ENCODE results near the gene PSMD9.

Gene PSMD9

DNA sequence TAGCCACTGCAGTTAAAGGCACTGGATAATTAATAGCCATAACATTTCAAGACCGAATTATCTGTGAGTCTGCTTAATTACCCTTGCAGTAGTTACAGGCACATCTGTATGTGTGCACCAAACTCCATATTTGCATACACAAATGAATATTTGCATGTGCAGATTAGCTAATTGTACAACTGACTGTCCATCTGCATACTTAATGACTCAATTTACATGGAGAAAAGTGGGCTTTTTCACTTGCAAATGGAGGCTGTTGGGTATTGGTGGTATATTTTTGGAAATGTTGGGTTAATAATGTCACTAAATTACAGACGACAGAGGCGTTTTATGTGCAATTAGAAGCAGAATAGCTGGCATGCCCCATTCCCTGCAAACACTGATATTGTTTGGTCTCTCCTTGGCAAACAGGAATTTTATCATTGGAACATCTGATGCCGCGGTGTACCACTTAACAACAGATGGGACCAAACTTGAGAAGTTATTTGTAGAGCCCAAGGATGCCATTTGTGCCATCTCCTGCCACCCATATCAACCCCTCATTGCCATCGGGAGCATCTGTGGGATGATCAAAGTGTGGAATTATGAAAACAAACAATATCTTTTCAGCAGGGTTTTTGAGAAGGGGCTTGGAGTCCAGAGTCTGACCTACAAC lies 69.4 kb downstream of the PSMD9 start:
- no peak for DNase-seq

DNA sequence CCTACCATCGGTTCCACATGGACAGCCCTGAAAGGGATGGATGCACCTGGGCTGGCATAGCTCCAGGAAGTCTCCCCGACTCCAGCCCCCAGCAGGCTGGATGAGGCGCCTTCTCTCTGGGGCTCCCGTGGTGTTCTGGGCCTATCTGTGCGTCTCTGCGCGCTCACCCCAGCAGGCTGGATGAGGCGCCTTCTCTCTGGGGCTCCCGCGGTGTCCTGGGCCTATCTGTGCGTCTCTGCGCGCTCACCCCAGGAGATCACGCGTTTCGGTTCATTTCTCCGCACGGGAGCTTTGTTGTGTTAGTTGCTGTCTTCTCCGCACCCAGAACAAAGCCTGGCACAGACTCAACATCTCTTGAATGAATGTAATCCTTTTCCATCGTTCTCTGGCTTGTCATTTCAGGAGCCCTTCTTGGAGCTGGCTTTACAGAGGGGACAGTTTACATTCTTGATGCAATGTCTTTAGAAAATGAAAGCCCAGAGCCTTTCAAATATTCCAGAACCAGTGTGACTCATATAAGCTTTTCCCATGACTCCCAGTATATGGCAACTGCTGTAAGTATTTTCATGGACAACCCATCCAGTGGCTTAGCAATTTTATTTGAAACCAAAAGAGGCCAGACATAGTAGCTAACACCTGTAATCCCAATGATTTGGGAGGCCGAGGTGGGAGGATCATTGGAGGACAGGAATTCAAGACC lies 70.1 kb downstream of the PSMD9 start:
- DNase-seq, result no peak

DNA sequence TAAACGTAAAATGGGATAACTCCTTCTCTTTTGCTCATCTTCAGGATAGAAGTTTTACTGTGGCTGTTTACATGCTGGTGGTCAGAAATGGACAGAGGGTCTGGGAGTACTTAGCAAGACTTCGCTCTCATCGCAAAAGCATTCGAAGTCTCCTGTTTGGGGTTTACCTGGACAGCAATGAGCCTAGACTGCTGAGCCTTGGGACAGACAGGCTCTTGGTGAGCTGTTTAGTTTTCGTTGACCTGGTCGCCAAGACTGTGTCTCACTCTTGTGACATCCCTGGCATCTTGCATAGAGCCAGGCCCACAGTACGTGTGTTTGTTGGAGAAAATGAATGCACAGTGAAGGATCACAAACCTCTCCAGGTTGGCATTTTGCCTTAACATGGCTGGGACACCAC lies 72.0 kb downstream of the PSMD9 start:
- no peak for DNase-seq

DNA sequence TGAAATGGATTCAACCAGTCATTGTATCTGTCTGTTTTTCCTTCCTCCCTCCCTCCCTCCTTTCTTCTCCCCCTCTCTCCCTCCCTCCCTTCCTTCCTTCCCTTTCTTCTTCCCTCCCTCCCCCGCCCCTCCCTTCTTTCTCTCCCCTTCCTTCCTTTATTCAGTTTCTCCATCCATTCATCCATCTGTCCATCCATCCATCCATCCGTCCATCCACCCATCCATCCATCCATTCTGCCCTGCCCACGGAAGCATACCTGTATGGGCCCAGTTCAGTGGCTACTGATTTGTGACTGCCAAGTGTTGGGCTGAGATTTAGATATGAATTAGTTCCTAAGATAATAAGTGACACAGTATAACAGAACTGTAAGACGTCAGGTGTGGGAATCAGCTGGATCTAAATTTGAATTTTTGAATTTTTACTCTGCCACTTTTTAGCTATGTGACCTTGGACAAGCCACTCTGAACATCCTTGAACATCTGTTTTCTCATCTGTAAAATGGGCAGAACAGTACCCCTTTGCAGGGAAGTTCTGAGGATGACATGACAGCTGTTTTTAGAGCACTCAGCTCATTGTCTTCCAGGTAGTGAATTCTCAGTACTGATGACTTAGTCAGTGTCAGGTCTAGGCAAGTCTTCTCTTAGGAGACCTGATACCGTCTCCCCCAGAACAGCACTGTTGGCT lies 72.7 kb downstream of the PSMD9 start:
- no peak for DNase-seq

DNA sequence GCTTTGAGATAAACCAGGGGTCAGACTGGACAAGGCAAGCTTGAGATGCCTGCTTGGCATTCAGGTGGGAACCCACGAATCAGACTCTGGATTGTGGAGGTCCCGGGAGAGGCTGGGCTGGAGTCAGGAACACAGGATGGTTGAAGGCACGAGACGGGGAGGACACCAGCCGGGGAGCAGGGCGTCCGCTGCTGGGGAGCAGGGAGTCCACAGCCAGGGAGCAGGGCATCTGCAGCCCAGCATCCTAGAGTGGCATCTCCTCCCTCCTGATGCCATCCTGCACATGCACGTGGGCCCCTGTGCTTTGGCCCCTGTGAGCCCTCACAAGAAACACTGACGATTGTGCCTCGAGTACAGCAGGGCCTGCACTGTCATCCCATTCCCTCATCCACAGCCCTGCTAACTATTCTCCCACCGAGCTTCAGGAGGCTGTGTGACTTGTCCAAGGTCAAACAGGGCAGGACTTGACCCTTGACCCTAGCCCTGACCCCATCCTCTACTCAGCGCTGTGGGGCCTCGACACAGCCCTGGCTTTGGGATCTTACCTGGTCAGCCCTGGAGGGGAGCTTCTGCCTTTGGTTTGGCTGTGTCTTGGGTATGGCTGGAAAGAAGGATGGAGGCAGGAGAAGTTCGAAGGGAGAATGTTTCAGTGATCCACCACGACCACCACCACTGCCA lies 74.9 kb downstream of the PSMD9 start:
- DNase-seq, result no peak

DNA sequence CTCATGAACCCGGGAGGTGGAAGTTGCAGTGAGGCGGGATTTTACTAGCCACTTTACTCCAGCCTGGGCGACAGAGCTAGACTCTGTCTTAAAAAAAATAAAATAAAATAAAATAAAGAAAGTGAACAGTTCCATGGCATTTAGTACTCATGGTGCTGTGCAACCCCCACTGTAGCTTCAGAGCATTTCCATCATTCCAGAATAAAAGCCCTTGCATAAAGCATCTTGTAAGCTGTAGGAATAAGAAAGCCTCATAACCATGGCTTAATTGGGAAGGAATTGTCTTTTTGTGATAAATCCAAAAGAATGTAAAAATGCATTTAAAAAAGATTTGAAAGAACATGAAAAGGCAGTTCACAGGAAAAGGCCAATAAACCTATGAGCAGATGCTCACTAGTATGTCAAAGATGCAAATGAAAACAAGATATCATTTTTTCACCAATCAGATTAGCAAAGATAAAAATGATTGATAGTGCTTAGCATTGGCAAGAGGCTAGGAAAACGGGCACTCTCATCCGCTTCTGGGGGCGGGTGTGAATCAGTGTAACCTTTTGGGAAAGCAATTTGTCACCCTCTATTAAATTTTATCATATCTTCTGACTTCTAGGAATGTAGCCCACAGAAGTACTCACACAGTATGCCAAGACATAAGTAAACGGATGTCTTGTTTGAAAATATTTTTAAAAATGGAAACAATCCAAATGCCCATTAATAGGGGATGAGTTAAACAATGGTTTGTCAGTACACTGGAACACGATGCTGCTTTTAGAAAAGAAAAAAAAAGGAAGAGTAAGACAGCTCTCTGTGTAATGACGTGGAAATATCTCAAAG lies 76.4 kb downstream of the PSMD9 start:
- no peak for DNase-seq

DNA sequence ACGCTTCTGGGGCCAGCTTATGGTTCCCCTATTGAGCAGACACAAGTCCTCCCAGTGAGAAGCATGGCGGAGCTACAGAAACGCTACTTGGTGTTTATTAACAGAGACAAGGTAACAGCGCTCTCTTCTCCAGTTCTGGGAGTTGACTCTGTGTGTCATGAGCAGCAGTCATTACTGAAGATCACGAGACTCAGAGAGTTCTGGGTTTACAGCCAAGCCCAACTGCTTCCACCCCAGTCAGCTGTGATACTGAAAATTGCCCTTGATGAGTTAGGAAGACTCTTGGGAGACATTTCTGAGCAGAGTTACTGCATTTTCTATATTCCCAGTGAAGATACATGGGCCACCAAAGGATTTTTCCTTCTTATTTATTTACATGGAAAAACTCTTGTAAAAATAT lies 78.4 kb downstream of the PSMD9 start:
- no peak for DNase-seq
